Brain microvascular endothelial cell (primary cell): ENCODE results near the gene STT3B.
A peak's percentile ranks its signal among the peaks of the same experiment; 100 is the strongest.

Source experiments
- DNase-seq: peaks from one replicate; pipeline ENCODE4 v3.0.0-alpha.2; 2020
- H3K27ac ChIP-seq: fragments of 250-450 bp; sonication (Bioruptor Pico); 2 replicates; pipeline ENCODE4 v1.5.1; 2020; ENCODE audit warnings: mild to moderate bottlenecking, moderate library complexity
- H3K27me3 ChIP-seq: fragments of 250-450 bp; sonication (Bioruptor Pico); replicated peaks from 2 replicates; pipeline ENCODE4 v1.5.1; 2020; ENCODE audit warnings: mild to moderate bottlenecking
- H3K36me3 ChIP-seq: fragments of 250-450 bp; sonication (Bioruptor Pico); replicated peaks from 2 replicates; pipeline ENCODE4 v1.5.1; 2020; ENCODE audit warnings: mild to moderate bottlenecking
- H3K4me3 ChIP-seq: 2 replicates; pipeline ENCODE4 v1.5.1; 2011; ENCODE audit warnings: low read depth, mild to moderate bottlenecking, control low read depth, low read length, moderate library complexity
- in situ Hi-C: cut with HindIII; loops from 2 replicates; pipeline ENCODE4 v1.10.0; 2017; ENCODE audit warnings: low sequenced_read_pairs, low pct_ligation_motif_present
- TF ChIP-seq, protein P1 (sequence below): IDR thresholded peaks from 2 replicates; pipeline ENCODE4 v1.5.1; 2011; ENCODE audit warnings: low read depth, mild to moderate bottlenecking, moderate library complexity, low read length, control low read depth, inconsistent platforms; ENCODE audit errors: missing control alignments

STT3B gene

DNA sequence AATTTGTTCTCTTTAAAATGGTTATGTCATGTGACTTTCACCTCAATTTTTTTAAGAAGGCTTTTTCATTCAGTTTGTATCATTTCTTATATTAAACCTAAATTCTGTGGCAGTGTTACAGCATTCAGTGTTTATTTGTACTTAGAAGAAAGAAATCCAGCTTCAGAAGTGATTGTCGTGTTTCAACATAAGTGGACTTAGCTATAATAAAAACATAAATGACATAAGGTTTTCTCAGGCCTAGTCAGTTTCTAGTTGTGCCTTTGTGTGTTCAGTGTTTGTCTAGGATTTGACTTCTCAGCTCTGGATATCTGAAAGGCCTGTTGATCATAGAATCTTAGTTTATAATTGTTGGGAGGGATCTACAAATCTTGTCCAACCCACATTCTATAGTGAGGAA is 80.5 kb downstream of the STT3B start:
- no peak overlapping the region for H3K27ac ChIP-seq
- no peak overlapping the region for H3K4me3 ChIP-seq
- TF ChIP-seq, protein P1, sequence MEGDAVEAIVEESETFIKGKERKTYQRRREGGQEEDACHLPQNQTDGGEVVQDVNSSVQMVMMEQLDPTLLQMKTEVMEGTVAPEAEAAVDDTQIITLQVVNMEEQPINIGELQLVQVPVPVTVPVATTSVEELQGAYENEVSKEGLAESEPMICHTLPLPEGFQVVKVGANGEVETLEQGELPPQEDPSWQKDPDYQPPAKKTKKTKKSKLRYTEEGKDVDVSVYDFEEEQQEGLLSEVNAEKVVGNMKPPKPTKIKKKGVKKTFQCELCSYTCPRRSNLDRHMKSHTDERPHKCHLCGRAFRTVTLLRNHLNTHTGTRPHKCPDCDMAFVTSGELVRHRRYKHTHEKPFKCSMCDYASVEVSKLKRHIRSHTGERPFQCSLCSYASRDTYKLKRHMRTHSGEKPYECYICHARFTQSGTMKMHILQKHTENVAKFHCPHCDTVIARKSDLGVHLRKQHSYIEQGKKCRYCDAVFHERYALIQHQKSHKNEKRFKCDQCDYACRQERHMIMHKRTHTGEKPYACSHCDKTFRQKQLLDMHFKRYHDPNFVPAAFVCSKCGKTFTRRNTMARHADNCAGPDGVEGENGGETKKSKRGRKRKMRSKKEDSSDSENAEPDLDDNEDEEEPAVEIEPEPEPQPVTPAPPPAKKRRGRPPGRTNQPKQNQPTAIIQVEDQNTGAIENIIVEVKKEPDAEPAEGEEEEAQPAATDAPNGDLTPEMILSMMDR = no peak
- H3K36me3 ChIP-seq = no peaks in the 10 kb centered on the region
- H3K27me3 ChIP-seq = no peaks in the 10 kb centered on the region
- in situ Hi-C loops = no loop called here
- DNase-seq = no peak

DNA sequence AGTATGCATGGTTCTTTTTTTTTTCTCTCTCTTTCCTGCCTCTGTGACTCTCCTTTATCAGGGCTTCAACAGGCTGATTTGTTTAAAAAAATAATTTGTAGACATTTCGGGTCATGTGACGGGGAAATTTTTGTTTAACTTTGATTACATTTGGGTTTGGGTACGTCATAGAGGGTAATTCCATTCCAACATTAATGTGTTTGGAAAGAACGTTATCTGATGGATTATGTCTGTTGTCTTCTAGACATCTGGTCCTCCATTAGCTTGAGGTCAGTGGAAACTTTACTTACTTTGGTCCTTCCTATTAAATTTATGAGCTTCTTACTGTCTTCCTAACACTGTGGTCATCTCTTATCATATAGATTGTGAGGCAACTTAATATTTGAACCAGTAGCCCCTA is 80.9 kb downstream of the STT3B start:
- H3K36me3 ChIP-seq = no peaks in the 10 kb centered on the region
- H3K4me3 ChIP-seq = no peak overlapping the region
- TF ChIP-seq, protein P1 = no peak
- no peaks in the 10 kb centered on the region for H3K27me3 ChIP-seq
- no peak for DNase-seq
- no peak overlapping the region for H3K27ac ChIP-seq
- in situ Hi-C loops = no loop called here

DNA sequence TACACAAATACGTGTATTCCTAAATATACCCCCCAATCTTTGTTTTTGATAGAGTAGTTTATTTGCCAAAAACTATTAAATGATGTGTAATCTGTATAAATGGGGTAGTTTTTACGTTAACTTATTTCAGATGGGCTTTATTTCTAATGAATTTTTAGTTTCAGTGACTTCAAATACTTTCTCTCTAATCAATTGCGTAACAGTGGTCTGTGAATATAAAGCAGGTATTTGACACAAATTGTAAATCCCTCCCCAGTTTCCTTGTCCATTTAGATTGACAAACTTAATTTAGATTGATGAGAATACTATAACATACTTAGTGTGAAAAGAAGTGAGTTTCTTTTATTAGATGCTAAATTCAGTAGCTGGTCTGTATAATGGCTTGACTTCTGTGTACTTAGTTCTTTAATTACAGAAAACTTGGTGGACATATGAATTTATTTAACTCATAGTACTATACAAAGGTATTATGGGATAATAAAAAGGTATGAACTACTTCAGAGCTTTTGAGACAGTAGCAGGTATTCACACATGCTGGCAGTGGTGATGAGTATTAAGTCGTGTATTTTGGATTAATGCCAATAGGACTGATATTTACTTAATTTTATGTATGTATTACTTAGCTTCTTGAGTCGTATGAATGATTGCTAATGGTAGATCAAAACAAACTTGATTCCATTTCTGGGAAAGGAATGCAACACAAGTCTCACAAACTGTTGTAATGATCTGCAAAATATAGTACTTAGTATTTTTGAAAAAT is 81.6 kb downstream of the STT3B start:
- no peak for DNase-seq
- no peak overlapping the region for H3K4me3 ChIP-seq
- TF ChIP-seq, protein P1 = no peak
- in situ Hi-C loops = no loop called here
- no peak overlapping the region for H3K27ac ChIP-seq
- H3K27me3 ChIP-seq = no peaks in the 10 kb centered on the region
- H3K36me3 ChIP-seq = no peaks in the 10 kb centered on the region

DNA sequence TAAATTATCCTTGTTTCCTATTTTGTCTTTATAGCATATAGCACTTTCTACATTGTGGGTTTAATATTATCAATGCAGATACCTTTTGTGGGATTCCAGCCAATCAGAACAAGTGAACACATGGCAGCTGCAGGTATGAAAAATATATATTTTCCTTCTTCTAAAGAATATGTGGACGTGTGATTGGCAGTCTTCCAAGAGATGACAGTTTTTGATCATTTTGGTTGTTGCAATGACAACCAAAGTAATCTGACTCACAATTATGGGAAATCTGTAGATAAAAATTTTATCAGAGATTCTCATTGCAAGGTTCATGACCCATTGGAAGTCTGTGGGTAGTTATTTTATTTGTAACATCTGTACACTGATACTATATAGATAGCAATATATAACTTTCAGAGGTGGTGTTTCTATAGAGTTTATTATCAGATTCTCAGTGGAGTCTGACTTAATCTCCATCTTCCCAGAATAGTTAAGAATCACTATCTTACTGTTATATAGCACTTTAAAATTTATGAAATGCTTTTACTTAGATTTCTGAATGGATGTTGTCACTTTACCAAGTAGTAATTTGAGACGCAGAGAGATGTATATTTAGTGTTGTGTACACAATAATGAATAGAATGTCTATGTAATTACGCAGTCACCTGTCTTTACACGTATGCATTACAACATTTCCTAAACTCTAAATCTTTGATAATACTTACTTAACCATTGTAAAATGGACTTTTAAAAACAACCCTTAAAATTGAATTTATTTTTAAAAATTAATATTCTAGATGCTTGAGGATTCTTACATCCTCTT is 82.5 kb downstream of the STT3B start:
- no peaks in the 10 kb centered on the region for H3K27me3 ChIP-seq
- in situ Hi-C loops = no loop called here
- no peak overlapping the region for H3K27ac ChIP-seq
- DNase-seq = peak; percentile 35
- TF ChIP-seq, protein P1 = no peak
- no peak overlapping the region for H3K4me3 ChIP-seq
- no peaks in the 10 kb centered on the region for H3K36me3 ChIP-seq

DNA sequence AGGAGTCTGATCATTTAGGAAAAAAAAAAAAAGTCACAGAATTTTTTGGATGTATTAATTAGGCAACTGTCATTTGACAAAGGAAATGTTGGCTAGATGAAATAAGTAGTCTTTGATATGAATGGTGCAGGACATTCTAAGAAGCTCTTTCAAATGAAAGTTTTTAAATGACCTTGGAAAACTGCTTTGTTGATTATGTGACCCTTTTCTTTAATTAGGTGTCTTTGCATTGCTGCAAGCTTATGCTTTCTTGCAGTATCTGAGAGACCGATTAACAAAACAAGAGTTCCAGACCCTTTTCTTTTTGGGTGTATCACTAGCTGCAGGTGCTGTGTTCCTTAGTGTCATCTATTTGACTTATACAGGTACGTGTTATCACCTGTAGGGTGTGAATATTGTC is 84.0 kb downstream of the STT3B start:
- TF ChIP-seq, protein P1 = no peak

More for the DNA sequence above, 84.0 kb downstream of the STT3B start:
- no peak overlapping the region for H3K27ac ChIP-seq
- H3K27me3 ChIP-seq = no peaks in the 10 kb centered on the region
- in situ Hi-C loops = no loop called here
- H3K36me3 ChIP-seq = peaks cover 3% of the 10 kb centered on the region
- no peak for DNase-seq
- no peak overlapping the region for H3K4me3 ChIP-seq
